ENCODE data around the gene OBP2A. TPM values are rescaled to one million over a fixed set of nuclear protein-coding genes. Genes with fewer than 3 reads are reported as not detected.

Gene OBP2A
- total and polyA plus RNA-seq, 12 donors = not detected

- peaks cover 9 to 29% (median 16%) of the 10 kb centered on the region in 9 donors for H3K4me1 ChIP-seq
- WGBS, 2 donors = 86 to 90% methylated on average over 24 of the region's 24 CpGs
Measured at GRCh38 chr9:135505406-135506187, 40.3 kb upstream of the OBP2A start.

GRCh38 chr9:135506327-135507103 lies 39.4 kb upstream of the OBP2A start:
- peaks cover 0 to 36% (median 10%) of the 10 kb centered on the region in 9 donors for H3K36me3 ChIP-seq
- H3K9me3 ChIP-seq = peaks cover 0 to 21% (median 12%) of the 10 kb centered on the region in 11 donors
- H3K4me1 ChIP-seq = peaks cover 6 to 24% (median 12%) of the 10 kb centered on the region in 9 donors
- H3K27ac ChIP-seq = no peak overlapping the region
- intact Hi-C loops (cut with DNase I) = no loop called here
- WGBS, 2 donors = 63 to 64% methylated on average over 14 of the region's 14 CpGs
- ATAC-seq (peak in 1 of 8 donors; percentile 31), DNase-seq (peak in 1 of 2 donors; percentile 8)
- no peak overlapping the region for H3K4me3 ChIP-seq
- no peaks in the 10 kb centered on the region for H3K27me3 ChIP-seq
- TF ChIP-seq CTCF (IDR thresholded peaks at IDR 0.05) = no peak

More at GRCh38 chr9:135505406-135506187, 40.3 kb upstream of the OBP2A start:
- Histone ChIP-seq H3K27me3 (no peaks in the 10 kb centered on the region), H3K27ac (no peak overlapping the region), H3K4me3 (no peak overlapping the region), H3K36me3 (peaks cover 0 to 36% (median 10%) of the 10 kb centered on the region in 9 donors), H3K9me3 (peaks cover 0 to 21% (median 12%) of the 10 kb centered on the region in 11 donors)
- no peak for ATAC-seq
- no peak for TF ChIP-seq CTCF (IDR thresholded peaks at IDR 0.05)
- intact Hi-C loops (cut with DNase I) = no loop called here
- DNase-seq = peak in 1 of 2 donors; percentile 11

GRCh38 chr9:135507104-135508035 lies 38.6 kb upstream of the OBP2A start:
- ATAC-seq = no peak
- Histone ChIP-seq H3K27me3 (no peaks in the 10 kb centered on the region), H3K4me3 (no peak overlapping the region), H3K4me1 (peaks cover 0 to 15% (median 3%) of the 10 kb centered on the region in 9 donors), H3K9me3 (peaks cover 0 to 21% (median 12%) of the 10 kb centered on the region in 11 donors), H3K27ac (no peak overlapping the region), H3K36me3 (peaks cover 0 to 30% (median 10%) of the 10 kb centered on the region in 9 donors)
- peak in 1 of 2 donors; percentile 8 for DNase-seq
- intact Hi-C loops (cut with DNase I) = no loop called here
- no peak for TF ChIP-seq CTCF (IDR thresholded peaks at IDR 0.05)
- 88% methylated on average over 23 of the region's 23 CpGs for WGBS, 2 donors
